ENCODE results near the gene IL10RB.
A peak's percentile ranks its signal among the peaks of the same experiment; 100 is the strongest.

Gene IL10RB

DNA sequence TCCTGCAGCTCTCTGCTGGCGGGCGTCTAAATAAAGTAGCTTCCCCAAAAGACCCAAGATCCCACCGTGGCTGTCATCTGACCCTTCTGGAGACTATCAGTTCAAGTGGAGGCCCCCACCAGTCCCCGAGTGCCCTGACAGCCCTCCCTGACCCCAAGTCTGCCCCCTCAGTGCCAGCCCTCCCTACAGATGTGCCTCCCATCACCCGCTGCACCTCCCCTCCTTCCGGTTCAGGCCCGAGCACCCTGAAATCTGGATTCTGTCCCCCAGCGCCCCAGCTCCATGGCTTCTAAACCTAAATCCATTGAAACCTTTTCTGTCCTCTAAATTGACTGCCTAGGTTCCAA, 595 bp downstream of the IL10RB start:
- DNase-seq (ENCODE audit: low read depth in 2 of 2) = peak in 1 of 2 donors; percentile 17

DNA sequence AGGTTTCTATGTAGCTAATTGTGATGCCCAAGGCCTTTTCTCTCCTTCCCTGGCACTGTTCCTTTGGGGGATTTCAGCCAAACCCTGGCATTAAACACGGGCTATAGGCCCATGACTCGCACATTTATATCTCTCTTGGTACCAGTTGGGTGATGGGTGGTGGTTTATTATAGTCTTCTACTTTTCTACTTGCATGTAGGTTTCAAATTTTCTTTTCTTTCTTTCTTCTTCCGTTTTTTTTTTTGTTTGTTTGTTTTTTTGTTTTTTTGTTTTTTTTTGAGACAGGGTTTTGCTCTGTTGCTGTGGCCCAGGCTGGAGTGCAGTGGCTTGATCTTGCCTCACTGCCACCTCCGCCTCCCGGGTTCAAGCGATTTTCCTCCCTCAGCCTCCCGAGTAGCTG, 1.1 kb downstream of the IL10RB start:
- no peak for DNase-seq (ENCODE audit: low read depth in 2 of 2)

GRCh38 chr21:33268393-33268736, 2.2 kb downstream of the IL10RB start:
- no peak for DNase-seq (ENCODE audit: low read depth in 2 of 2)

DNA sequence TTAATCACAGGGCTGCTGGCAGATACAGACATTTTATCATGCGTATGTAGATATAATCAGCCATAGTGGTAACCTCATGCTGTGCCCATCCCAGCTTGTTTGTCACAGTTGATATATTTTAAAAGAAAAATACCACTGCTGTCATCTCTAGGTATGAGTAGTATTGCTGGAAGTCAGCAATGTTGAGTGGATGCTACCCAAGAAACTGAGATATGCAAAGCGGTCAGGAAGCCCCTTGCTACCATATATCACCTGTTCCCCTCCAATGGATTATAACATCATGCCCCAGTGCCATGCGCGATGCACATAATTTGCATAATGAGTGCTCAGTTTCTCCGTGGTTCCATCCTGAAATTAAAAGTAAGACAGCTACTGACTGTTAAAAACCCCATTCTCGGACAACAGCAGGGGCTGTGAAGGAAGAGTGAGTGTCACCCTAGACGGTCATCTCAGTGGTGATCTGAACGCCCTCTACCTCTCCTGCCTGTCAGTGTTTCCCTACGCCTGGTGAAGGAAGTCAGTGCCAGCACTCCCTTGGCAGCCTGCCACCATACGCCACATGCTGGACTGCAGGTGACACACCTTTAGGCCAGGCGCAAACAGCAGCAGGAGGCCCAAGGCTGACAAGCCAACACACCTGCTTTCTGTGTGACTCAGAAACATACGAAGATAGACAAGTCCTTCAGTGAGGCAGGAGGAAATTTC, 2.7 kb downstream of the IL10RB start:
- peak in 1 of 2 donors; percentile 26 for DNase-seq (ENCODE audit: low read depth in 2 of 2)

DNA sequence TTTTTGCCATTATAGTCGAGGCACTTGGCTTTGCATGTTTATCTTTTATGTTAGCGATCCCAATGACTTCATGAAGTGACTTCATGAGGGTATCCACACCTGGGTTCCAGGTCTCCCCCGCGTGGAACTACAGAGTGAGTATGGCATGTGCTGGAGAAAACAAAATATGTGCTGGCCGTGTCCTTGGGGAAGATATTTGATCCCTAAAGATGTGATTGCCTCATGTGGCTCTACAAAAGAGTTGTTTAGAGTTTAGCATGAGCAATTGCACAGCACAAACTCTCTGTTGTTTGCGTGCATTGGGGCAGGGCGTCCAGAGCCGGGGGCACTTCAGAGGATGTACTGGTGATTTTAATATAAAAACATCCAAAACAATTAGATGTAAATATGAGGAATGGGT, 4.8 kb downstream of the IL10RB start:
- DNase-seq (ENCODE audit: low read depth in 2 of 2) = no peak

DNA sequence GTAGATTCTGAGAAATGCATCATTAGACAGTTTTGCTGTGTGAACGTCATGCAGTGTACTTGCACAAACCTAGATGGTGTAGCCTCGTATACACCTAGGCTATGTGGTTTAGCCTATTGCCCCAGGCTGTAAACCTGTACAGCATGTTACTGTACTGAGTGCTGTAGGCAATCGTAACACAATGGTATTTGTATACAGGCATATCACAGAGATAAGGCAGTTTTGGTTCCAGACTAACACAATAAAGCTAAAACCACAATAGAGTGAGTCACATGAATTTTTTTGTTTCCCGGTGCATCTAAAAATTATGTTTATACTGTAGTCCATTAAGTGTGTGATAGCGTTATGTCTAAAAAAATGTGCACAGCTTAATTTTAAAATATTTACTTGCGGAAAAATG, 6.9 kb downstream of the IL10RB start:
- DNase-seq (ENCODE audit: low read depth in 2 of 2) = no peak

DNA sequence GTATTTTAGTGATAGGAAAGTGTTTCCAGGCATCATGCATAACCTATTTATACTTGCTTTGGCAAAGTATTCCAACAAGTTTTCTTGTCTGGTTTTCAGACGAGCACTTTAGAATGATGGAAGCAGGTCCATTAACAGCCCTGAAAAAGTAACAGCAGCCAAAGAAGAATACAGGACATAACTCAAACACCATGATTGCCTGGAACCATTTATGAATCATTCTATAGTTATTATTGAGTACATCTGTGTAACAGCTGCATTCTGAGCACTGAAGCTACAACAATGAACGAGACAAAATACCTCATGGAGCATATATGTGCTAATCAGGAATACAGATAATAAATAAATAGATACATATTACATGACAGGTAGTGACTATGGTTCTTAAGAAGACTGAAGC, 12.6 kb downstream of the IL10RB start:
- DNase-seq (ENCODE audit: low read depth in 2 of 2) = no peak

DNA sequence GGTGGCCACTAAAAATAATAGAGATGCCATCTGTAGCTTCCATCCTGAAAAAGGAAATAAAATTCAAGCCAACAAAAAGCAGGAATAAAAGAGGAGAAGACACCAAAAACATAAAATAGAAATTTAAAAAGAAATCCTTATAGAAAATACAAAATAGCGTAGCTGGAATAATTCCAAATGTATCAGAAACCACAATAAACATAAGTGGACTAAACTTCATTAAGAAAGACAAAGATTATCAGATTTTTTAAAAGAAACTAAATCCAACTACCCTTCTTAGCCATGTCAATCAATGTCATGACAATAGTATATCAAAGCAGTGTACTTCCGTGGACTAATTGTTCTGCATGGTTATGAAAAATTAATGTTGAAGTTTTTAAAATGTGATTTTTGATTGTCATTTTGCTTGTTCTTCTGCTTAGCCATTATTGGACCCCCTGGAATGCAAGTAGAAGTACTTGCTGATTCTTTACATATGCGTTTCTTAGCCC, 13.2 kb downstream of the IL10RB start:
- DNase-seq (ENCODE audit: low read depth in 2 of 2) = no peak

- no peak for DNase-seq (ENCODE audit: low read depth in 2 of 2)
Observed at GRCh38 chr21:33281096-33281652, 15.0 kb downstream of the IL10RB start.

DNA sequence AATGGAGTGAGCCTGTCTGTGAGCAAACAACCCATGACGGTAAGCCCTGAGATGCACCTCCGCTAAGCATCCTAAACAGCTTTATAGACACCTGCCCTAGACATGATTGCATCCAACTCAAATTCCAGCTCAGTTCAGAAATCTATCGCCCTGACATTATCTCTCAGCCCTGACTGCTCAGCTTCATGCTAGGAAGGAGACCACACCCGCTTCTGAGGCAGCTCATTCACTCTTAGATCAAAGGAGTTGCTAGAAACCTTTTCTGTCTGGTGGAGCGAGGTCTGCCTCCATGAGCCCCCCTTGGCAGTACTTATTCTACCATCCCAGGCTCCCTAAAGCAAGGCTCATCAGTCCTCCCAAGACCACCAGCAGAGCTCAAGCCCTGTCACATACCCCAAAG, 17.0 kb downstream of the IL10RB start:
- no peak for DNase-seq (ENCODE audit: low read depth in 2 of 2)

GRCh38 chr21:33286076-33286475, 19.9 kb downstream of the IL10RB start:
- no peak for DNase-seq (ENCODE audit: low read depth in 2 of 2)

GRCh38 chr21:33286600-33287456, 20.7 kb downstream of the IL10RB start:
- DNase-seq (ENCODE audit: low read depth in 2 of 2) = no peak

DNA sequence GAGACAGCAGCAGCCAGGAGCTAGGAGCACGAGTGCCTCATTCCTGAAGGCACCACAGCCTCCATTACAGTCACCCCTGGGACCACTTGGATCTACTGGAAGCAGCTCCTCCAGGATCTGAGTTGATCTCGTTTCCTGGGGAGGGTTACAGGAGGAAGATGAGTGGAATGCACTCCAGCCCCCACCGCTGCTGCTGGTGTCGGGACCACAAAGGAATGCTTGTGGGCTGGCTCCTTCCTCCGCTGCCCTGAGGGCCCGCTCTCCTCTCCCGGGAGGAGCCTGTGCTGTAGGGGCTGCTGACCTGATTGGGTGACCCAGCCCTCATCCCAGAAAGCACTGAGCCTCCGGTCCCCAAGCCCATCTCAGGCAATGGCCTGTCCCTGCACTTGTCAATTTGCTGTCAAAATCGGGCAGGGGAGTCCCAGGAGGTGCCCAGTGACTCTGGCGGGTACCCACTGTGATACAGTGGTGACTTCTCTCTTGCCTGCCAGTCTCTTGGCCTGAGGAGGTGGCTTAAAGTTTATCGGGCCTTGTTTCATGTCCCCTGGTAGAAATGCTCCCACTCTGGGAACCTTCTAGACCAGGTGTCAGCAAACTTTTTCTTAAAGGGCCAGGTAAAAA, 23.1 kb downstream of the IL10RB start:
- DNase-seq (ENCODE audit: low read depth in 2 of 2) = no peak

- DNase-seq (ENCODE audit: low read depth in 2 of 2) = no peak
Observed at GRCh38 chr21:33290441-33290840, 24.3 kb downstream of the IL10RB start.

GRCh38 chr21:33291686-33292085, 25.5 kb downstream of the IL10RB start:
- DNase-seq (ENCODE audit: low read depth in 2 of 2) = no peak

DNA sequence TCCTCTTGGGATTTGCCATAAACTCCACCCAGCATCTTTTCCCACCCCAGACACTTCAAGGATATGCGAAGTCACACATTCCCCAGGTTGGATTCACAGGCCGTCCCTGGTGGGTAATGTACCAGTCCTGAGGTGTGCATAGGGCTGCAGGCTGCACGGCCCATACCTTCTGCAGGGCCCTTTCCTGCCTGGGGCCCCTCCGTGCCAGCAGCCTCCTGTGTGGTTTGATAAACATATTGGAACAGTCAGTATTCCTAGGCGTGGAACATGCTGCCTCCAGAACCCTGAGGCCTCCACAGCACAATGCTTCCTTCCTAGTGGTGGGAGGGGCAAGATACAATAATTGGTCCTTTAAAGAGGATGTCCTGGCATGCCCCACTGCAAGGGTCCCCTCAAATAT, 26.6 kb downstream of the IL10RB start:
- DNase-seq (ENCODE audit: low read depth in 2 of 2) = no peak

- DNase-seq (ENCODE audit: low read depth in 2 of 2) = no peak
Observed at GRCh38 chr21:33293136-33293535, 27.0 kb downstream of the IL10RB start.

GRCh38 chr21:33293811-33294216, 27.6 kb downstream of the IL10RB start:
- no peak for DNase-seq (ENCODE audit: low read depth in 2 of 2)

DNA sequence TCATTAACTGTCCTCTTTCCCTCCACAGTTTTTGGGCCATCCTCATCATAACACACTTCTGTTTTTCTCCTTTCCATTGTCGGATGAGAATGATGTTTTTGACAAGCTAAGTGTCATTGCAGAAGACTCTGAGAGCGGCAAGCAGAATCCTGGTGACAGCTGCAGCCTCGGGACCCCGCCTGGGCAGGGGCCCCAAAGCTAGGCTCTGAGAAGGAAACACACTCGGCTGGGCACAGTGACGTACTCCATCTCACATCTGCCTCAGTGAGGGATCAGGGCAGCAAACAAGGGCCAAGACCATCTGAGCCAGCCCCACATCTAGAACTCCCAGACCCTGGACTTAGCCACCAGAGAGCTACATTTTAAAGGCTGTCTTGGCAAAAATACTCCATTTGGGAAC, 30.0 kb downstream of the IL10RB start:
- DNase-seq (ENCODE audit: low read depth in 2 of 2) = no peak

- DNase-seq (ENCODE audit: low read depth in 2 of 2) = peak; percentile 10 to 19
Observed at GRCh38 chr21:33299181-33299752, 33.1 kb downstream of the IL10RB start.

DNA sequence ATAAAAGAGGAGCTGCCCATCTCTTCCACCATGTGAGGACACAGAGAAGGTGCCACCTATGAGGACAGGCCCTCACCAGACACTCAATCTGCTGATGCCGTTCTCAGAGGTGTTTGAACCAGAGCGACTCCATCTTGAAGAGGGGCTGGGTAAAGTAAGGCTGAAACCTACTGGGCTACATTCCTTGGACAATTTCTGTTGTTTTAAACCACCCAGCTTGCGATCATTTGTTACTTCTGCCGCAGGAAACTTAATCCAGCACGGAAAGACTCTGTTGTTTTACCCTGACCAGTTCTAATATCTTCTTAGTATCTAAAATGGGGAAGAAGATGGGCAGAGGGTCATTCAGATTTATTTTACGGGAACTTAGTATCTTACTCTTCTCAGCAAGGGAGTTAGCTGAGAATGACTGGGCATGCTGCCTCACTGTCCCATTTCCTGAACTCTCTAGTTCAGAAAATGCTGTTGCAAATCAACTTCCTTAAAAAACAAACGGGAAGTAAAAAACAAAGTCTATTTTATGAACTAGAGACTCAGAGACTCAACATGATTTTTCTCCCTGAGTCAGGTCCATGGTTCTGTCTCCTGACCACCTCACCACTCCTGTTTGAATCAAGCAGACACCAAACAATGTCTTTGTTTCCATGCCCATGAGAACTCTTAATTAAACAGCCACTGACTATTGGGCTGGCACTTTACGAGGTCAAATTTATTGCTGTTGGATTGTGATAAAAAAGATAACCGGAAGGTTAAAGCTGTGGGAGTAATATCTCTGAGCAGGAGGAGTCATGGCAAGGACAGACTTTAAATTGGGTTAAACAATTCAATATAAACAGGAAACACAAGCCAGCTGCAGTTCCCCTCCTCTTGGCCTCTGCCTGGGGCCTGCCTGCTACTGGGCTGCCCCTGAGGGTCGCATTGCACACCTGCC, 34.8 kb downstream of the IL10RB start:
- no peak for DNase-seq (ENCODE audit: low read depth in 2 of 2)

Data from stimulated activated CD4-positive, alpha-beta T cell treated with anti-CD3 and anti-CD28 coated beads, Interleukin-1b, Interleukin-23, amount 100 ng/mL, for 4 hours (primary cell).